Astrocyte (in vitro differentiated cells and primary cell): ENCODE data around the gene SLC35F2.

ENCODE experiments used
- EZH2 ChIP-seq: IDR thresholded peaks from 2 replicates; pipeline ENCODE4 v1.6.1; 2012; ENCODE audit warnings: mild to moderate bottlenecking, low read length, inconsistent platforms; ENCODE audit not compliant: insufficient read depth
- TF ChIP-seq, protein P1 (sequence below): IDR thresholded peaks from 2 replicates; pipeline ENCODE4 v1.5.1; 2011; ENCODE audit warnings: low read depth, mild to moderate bottlenecking, inconsistent platforms, low read length, moderate library complexity; ENCODE audit not compliant: insufficient read depth

DNA sequence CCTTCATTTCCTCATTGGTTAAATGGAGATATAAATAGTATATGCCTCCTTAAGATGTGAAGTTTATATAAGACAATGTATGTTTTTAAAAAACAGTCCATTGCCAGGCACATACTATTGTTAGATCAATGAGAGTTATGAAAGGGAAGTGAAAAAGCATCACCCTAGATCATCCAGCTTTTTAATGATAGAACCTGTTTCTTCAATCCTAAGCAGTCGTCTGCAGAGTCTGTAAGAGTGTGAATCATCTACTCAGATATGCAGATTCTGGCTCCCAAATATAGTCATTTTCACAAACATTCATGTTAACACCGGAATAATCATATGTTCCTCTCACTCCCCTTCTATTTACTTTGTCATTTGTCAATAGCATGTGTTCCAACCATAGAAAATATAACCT is 81.5 kb downstream of the SLC35F2 start:
- TF ChIP-seq, protein P1, sequence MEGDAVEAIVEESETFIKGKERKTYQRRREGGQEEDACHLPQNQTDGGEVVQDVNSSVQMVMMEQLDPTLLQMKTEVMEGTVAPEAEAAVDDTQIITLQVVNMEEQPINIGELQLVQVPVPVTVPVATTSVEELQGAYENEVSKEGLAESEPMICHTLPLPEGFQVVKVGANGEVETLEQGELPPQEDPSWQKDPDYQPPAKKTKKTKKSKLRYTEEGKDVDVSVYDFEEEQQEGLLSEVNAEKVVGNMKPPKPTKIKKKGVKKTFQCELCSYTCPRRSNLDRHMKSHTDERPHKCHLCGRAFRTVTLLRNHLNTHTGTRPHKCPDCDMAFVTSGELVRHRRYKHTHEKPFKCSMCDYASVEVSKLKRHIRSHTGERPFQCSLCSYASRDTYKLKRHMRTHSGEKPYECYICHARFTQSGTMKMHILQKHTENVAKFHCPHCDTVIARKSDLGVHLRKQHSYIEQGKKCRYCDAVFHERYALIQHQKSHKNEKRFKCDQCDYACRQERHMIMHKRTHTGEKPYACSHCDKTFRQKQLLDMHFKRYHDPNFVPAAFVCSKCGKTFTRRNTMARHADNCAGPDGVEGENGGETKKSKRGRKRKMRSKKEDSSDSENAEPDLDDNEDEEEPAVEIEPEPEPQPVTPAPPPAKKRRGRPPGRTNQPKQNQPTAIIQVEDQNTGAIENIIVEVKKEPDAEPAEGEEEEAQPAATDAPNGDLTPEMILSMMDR: no peak
- no peak for TF ChIP-seq EZH2
